Sigmoid colon (tissue), 4 donors: ENCODE data around the gene SP140L.

Experiments used
- CTCF ChIP-seq, 4 experiments: fragments of 450-650 bp in 3 of 4; fragments of 200-600 bp in 1 of 4; IDR thresholded peaks; one replicate each; pipeline ENCODE4 v1.5.1; 2016 to 2019; ENCODE audit warnings: antibody characterized with exemption in 4 of 4, mild to moderate bottlenecking in 3 of 4, moderate library complexity in 2 of 4
- EP300 ChIP-seq, 4 donors: sonication (generic); formaldehyde crosslinking; IDR thresholded peaks; one replicate each; pipeline ENCODE4 v1.6.1; 2017; ENCODE audit warnings: antibody characterized with exemption in 4 of 4
- POLR2A ChIP-seq, 2 donors: fragments of 450-650 bp; IDR thresholded peaks; one replicate each; pipeline ENCODE4 v1.6.1; 2016; ENCODE audit warnings: antibody characterized with exemption in 2 of 2, mild to moderate bottlenecking in 2 of 2, moderate library complexity in 2 of 2

GRCh38 chr2:230296917-230297316 lies 30.1 kb upstream of the SP140L start:
- TF ChIP-seq CTCF (IDR thresholded peaks at IDR 0.05) (no peak), POLR2A (IDR thresholded peaks at IDR 0.05) (no peak), EP300 (IDR thresholded peaks at IDR 0.05) (no peak)
